Fibroblast of peridontal ligament (primary cell): ENCODE results near the gene CROCC.
"Not testable (repeated sequence)": the region's sequence is repeated elsewhere in the genome, so short reads cannot be mapped to it uniquely, and the experiment has no call there.

Source experiments
- DNase-seq: peaks from one replicate; pipeline ENCODE4 v3.0.0-alpha.2; 2010; ENCODE audit errors: extremely low read depth

Gene CROCC, protein sequence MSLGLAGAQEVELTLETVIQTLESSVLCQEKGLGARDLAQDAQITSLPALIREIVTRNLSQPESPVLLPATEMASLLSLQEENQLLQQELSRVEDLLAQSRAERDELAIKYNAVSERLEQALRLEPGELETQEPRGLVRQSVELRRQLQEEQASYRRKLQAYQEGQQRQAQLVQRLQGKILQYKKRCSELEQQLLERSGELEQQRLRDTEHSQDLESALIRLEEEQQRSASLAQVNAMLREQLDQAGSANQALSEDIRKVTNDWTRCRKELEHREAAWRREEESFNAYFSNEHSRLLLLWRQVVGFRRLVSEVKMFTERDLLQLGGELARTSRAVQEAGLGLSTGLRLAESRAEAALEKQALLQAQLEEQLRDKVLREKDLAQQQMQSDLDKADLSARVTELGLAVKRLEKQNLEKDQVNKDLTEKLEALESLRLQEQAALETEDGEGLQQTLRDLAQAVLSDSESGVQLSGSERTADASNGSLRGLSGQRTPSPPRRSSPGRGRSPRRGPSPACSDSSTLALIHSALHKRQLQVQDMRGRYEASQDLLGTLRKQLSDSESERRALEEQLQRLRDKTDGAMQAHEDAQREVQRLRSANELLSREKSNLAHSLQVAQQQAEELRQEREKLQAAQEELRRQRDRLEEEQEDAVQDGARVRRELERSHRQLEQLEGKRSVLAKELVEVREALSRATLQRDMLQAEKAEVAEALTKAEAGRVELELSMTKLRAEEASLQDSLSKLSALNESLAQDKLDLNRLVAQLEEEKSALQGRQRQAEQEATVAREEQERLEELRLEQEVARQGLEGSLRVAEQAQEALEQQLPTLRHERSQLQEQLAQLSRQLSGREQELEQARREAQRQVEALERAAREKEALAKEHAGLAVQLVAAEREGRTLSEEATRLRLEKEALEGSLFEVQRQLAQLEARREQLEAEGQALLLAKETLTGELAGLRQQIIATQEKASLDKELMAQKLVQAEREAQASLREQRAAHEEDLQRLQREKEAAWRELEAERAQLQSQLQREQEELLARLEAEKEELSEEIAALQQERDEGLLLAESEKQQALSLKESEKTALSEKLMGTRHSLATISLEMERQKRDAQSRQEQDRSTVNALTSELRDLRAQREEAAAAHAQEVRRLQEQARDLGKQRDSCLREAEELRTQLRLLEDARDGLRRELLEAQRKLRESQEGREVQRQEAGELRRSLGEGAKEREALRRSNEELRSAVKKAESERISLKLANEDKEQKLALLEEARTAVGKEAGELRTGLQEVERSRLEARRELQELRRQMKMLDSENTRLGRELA (N-terminal part only)

GRCh38 chr1:16921391-16922185 lies at the start of gene CROCC:
TSS of gene CROCC (plus strand) at chr1:16921931. CDS start at chr1:16922019, 88 bp downstream.
- DNase-seq = no peak

GRCh38 chr1:16872152-16873075 lies 49.3 kb upstream of the CROCC start:
- DNase-seq = peak; percentile 43

- DNase-seq = not testable (repeated sequence)
These were observed 48.5 kb upstream of the CROCC start for GRCh38 chr1:16873076-16873879.

GRCh38 chr1:16874968-16875765 lies 46.6 kb upstream of the CROCC start:
- not testable (repeated sequence) for DNase-seq

DNA sequence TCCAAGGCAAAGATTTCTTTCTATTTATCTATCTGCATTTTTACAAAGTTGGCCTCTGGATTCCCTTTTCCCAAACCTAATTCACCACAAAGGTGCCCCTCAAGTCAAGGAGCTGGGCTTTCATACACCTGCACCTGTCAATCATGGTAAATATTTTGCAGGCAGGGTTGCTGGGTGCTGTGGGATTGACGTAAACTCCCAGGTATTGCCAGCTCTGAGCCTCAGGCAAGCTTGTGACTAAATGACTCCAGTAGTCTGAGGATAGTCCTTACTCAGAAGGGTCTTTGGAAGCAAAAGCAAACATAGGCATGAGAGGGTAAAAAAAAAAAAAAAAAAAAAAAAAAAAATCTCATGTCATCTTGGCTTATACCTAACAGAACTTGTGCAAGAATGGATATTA lies 40.0 kb upstream of the CROCC start:
- not testable (repeated sequence) for DNase-seq

DNA sequence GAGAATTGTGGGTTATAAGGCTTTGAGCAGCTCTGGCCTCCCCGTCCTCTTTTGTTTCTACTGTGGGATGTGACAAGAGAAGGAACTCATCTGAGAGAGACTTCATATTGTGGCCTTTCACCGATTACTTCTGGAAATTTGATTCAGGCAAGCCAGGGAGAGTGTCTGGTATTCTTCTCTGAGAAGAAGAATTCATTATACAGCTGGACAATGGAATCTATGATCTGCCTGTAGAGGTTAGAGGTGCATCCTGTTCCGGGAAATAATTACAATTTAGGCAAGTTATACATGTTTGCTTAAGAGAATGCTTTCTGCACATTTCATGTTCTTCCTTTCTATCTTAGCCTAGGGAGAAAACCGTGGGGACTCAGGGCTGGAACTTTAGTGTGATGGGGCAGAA lies 38.7 kb upstream of the CROCC start:
- DNase-seq = no peak

- DNase-seq = not testable (repeated sequence)
These were observed 37.2 kb upstream of the CROCC start for GRCh38 chr1:16884487-16884886.

DNA sequence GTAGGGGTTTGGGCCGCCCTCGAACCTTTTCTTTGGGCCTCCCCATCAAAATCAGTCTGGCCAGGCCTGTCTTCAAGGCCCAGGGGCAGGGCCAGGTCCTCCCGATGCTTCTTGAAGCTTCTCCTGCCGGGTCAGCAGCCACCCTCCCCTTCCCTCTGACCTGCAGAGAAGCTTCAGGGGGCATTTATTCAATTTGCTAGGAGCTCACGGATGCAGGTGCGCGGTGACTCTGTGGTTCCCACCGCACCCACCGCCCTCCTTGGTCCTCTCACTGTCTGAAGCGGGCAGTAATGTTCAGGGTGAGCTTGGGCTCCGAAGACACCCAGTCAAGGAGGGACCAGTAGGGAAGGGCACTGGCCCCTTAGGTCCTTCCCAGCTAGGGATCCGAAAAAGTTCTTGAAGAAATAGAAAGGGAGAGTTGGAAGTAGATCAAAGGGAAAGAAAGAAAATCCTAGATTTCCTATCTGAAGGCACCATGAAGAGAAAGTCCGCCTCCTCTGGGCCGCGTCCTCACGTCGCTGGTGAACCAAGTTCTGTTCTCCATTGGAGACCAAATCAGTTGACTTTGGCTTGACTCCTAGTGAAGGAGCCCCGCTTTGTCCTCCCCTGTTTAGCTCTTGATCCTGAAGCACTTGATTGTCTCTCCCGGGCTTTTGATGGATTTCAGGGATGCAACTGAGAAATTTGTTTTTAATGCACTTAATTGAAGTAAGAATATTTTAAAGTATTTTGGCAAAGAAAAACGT lies 34.7 kb upstream of the CROCC start:
- DNase-seq = no peak

GRCh38 chr1:16888860-16889816 lies 32.6 kb upstream of the CROCC start:
- DNase-seq = peak; percentile 43

DNA sequence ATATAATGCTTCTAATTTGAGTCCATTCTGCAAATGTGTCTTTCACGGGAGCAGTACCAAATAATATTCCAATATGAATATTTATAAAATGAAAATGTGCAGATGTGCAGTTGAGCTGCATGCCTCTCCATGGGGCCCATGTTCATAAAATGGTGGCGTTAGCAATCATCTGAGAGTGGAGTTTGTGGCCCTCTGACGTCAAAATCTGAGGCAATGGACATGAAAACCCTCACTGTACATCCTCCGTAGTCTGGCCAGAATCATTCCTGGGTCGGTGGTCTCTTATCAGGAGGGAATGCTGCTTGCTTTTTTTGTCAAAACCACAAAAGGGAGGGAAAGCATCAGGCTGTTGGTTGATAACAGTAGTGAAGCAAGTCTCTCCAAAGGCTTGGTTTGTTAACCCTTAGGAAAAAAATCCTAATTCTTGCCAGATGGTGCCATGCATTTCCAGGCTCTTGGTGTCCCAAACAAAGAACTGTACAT lies 31.2 kb upstream of the CROCC start:
- not testable (repeated sequence) for DNase-seq

- DNase-seq = not testable (repeated sequence)
These were observed 30.7 kb upstream of the CROCC start for GRCh38 chr1:16891057-16891456.

DNA sequence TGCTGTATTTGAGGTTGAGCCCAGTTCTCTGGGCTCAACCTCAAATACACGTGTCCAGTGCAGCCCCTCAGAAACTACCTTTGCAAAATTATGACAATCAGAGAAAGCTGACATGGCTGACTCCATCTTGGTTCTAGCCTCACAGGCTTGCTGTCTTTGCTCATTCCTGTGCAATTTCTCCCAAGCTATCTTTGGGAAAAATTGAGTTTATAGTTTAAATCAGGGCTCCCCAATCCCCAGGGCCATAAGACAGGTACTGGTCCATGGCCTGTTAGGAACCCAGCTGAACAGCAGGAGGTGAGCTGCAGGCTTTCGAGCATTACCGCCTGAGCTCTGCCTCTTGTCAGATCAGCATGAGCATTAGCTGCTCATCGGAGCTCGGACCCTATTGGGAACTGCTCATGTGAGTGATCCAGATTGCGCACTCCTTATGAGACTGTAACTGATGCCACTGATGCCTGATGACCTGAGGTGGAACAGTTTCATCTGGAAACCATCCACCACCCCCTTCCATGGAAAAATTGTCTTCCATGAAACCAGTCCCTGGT lies 28.7 kb upstream of the CROCC start:
- DNase-seq = not testable (repeated sequence)

GRCh38 chr1:16893796-16894195 lies 27.9 kb upstream of the CROCC start:
- DNase-seq = not testable (repeated sequence)

GRCh38 chr1:16894338-16894737 lies 27.4 kb upstream of the CROCC start:
- DNase-seq = not testable (repeated sequence)

- peak; percentile 22 for DNase-seq
These were observed 26.5 kb upstream of the CROCC start for GRCh38 chr1:16895233-16895597.
